Esophagus muscularis mucosa (tissue), 2 donors: ENCODE measurements around the gene PGF.

Experiments used
- POLR2A ChIP-seq: fragments of 450-650 bp; IDR thresholded peaks from one replicate; pipeline ENCODE4 v1.6.1; 2017; ENCODE audit warnings: antibody characterized with exemption, moderate library complexity, mild to moderate bottlenecking, low read depth
- POLR2AphosphoS5 ChIP-seq, 2 donors: sonication (generic); formaldehyde crosslinking; IDR thresholded peaks; one replicate each; pipeline ENCODE4 v1.6.1; 2017; ENCODE audit warnings: antibody characterized with exemption in 2 of 2

DNA sequence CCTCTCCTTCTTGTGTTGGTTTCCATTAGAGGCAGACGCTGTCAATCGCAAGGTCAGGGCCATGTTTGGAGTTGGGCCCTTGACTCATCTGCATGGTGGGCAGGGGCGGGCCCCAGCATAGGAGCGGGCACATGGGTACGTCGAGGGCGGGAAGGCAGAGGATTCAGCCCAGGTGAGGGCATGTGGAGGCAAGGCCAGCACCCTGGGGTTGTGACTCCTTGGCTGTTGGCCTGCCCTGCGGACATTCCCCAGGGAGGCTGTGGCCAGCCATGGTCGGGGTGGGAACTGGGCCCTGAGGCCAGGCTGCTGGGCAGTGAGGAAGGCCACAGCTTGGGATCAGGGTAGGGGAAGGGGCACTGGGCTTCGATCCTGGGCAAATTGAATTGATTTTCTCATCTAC, 42.6 kb downstream of the PGF start:
- TF ChIP-seq POLR2A (no peak), POLR2AphosphoS5 (IDR thresholded peaks at IDR 0.05) (no peak)
